GM21390 (cell line): ENCODE measurements around the gene IBSP.

ENCODE experiments used
- ATAC-seq: cut with Tn5 transposase; IDR thresholded peaks from one replicate; pipeline ENCODE4 v1.9.1; 2021; ENCODE audit not compliant: unreplicated experiment

The IBSP gene

GRCh38 chr4:87799301-87800113 lies at the start of gene IBSP:
IBSP (plus strand) TSS chr4:87799554; CDS start chr4:87802362, 2,808 bp downstream.
- ATAC-seq = no peak

- ATAC-seq = no peak
These were observed 49.5 kb upstream of the IBSP start for GRCh38 chr4:87749883-87750282.

- no peak for ATAC-seq
These were observed 41.1 kb upstream of the IBSP start for GRCh38 chr4:87758270-87758669.

GRCh38 chr4:87762311-87762710 lies 37.0 kb upstream of the IBSP start:
- no peak for ATAC-seq

GRCh38 chr4:87781569-87781968 lies 17.8 kb upstream of the IBSP start:
- ATAC-seq = no peak

GRCh38 chr4:87783781-87784180 lies 15.6 kb upstream of the IBSP start:
- no peak for ATAC-seq

GRCh38 chr4:87785731-87786509 lies 13.4 kb upstream of the IBSP start:
- no peak for ATAC-seq

GRCh38 chr4:87802858-87803257 lies 3.5 kb downstream of the IBSP start:
- no peak for ATAC-seq

- no peak for ATAC-seq
These were observed 4.1 kb downstream of the IBSP start for GRCh38 chr4:87803421-87803820.

- no peak for ATAC-seq
These were observed 5.5 kb downstream of the IBSP start for GRCh38 chr4:87804871-87805270.

GRCh38 chr4:87805971-87806370 lies 6.6 kb downstream of the IBSP start:
- ATAC-seq = no peak

- ATAC-seq = no peak
These were observed 7.2 kb downstream of the IBSP start for GRCh38 chr4:87806520-87806919.

- no peak for ATAC-seq
These were observed 8.0 kb downstream of the IBSP start for GRCh38 chr4:87807402-87807801.

- ATAC-seq = no peak
These were observed 12.6 kb downstream of the IBSP start for GRCh38 chr4:87811977-87812376.

- ATAC-seq = no peak
These were observed 20.0 kb downstream of the IBSP start for GRCh38 chr4:87819281-87819919.

GRCh38 chr4:87823200-87823599 lies 23.8 kb downstream of the IBSP start:
- no peak for ATAC-seq

GRCh38 chr4:87823724-87824123 lies 24.4 kb downstream of the IBSP start:
- no peak for ATAC-seq

GRCh38 chr4:87824352-87824751 lies 25.0 kb downstream of the IBSP start:
- no peak for ATAC-seq

- ATAC-seq = no peak
These were observed 33.3 kb downstream of the IBSP start, which contains the start of gene MEPE for GRCh38 chr4:87832669-87833068. MEPE (plus strand) TSS chr4:87832969; CDS start chr4:87834715, 1,746 bp downstream.

- no peak for ATAC-seq
These were observed 35.0 kb downstream of the IBSP start for GRCh38 chr4:87834401-87834800.

- no peak for ATAC-seq
These were observed 35.8 kb downstream of the IBSP start for GRCh38 chr4:87835197-87835596.

GRCh38 chr4:87835743-87836142 lies 36.4 kb downstream of the IBSP start:
- ATAC-seq = no peak
